ENCODE measurements around the gene MCRIP1.

Gene MCRIP1

GRCh38 chr17:81817758-81818147, 15.3 kb downstream of the MCRIP1 start:
- DNase-seq: no peak

GRCh38 chr17:81815646-81815986, 17.5 kb downstream of the MCRIP1 start:
- no peak for DNase-seq

GRCh38 chr17:81814748-81815645, 18.1 kb downstream of the MCRIP1 start:
- DNase-seq: no peak

- DNase-seq: no peak
Observed at GRCh38 chr17:81813861-81814683, 19.0 kb downstream of the MCRIP1 start.

- no peak for DNase-seq
Observed at GRCh38 chr17:81813371-81813684, 19.8 kb downstream of the MCRIP1 start.

- DNase-seq: no peak
Observed at GRCh38 chr17:81812571-81813370, 20.3 kb downstream of the MCRIP1 start.

GRCh38 chr17:81811705-81812570, 21.2 kb downstream of the MCRIP1 start:
- no peak for DNase-seq

- DNase-seq: no peak
Observed at GRCh38 chr17:81810892-81811704, 22.0 kb downstream of the MCRIP1 start.

GRCh38 chr17:81810476-81810875, 22.6 kb downstream of the MCRIP1 start:
- DNase-seq: no peak

- DNase-seq: no peak
Observed at GRCh38 chr17:81809556-81809998, 23.5 kb downstream of the MCRIP1 start.

GRCh38 chr17:81808778-81809555, 24.1 kb downstream of the MCRIP1 start:
- no peak for DNase-seq

GRCh38 chr17:81807839-81808238, 25.3 kb downstream of the MCRIP1 start:
- no peak for DNase-seq

- no peak for DNase-seq
Observed at GRCh38 chr17:81807210-81807719, 25.8 kb downstream of the MCRIP1 start.

- no peak for DNase-seq
Observed at GRCh38 chr17:81806461-81807209, 26.5 kb downstream of the MCRIP1 start.

GRCh38 chr17:81805707-81806460, 27.2 kb downstream of the MCRIP1 start:
- DNase-seq: no peak

- no peak for DNase-seq
Observed at GRCh38 chr17:81804559-81805399, 28.3 kb downstream of the MCRIP1 start.

GRCh38 chr17:81803728-81804558, 29.1 kb downstream of the MCRIP1 start, which contains the start of gene GCGR:
GCGR (plus strand) TSS chr17:81804150; CDS start chr17:81809019, 4,869 bp downstream.
- no peak for DNase-seq

Data from activated CD8-positive, alpha-beta memory T cell treated with anti-CD3 and anti-CD28 coated beads for 24 hours (primary cell).